Central memory CD8-positive, alpha-beta T cell (primary cell): ENCODE data around the gene PRDM1.

Experiments used
- ATAC-seq: fragments of 150-1000 bp; cut with Tn5 transposase; replicated peaks from 2 replicates; pipeline ENCODE4 v1.10.0; 2022; ENCODE audit warnings: mild to moderate bottlenecking, moderate FRiP score, moderate number of reproducible peaks; ENCODE audit not compliant: poor library complexity, severe bottlenecking; ENCODE audit errors: extremely low read depth
- DNase-seq, 2 donors: peaks; one replicate each; pipeline ENCODE4 v3.0.0; 2021; ENCODE audit warnings: low spot score in 2 of 2
- H3K27ac Mint-ChIP-seq: one replicate; pipeline ENCODE4 v1.8.0; 2022; ENCODE audit warnings: low read depth, mild to moderate bottlenecking, moderate library complexity, mixed read lengths
- H3K27me3 Mint-ChIP-seq: one replicate; pipeline ENCODE4 v1.8.0; 2022; ENCODE audit warnings: mixed read lengths
- H3K36me3 Mint-ChIP-seq: one replicate; pipeline ENCODE4 v1.8.0; 2022; ENCODE audit warnings: mild to moderate bottlenecking, moderate library complexity, mixed read lengths; ENCODE audit not compliant: insufficient read depth
- H3K4me1 Mint-ChIP-seq: one replicate; pipeline ENCODE4 v1.8.0; 2022; ENCODE audit warnings: mixed read lengths
- H3K4me3 Mint-ChIP-seq: one replicate; pipeline ENCODE4 v1.8.0; 2022; ENCODE audit warnings: mild to moderate bottlenecking, moderate library complexity, mixed read lengths
- H3K9me3 Mint-ChIP-seq: one replicate; pipeline ENCODE4 v1.8.0; 2022; ENCODE audit warnings: mixed read lengths

The PRDM1 gene

DNA sequence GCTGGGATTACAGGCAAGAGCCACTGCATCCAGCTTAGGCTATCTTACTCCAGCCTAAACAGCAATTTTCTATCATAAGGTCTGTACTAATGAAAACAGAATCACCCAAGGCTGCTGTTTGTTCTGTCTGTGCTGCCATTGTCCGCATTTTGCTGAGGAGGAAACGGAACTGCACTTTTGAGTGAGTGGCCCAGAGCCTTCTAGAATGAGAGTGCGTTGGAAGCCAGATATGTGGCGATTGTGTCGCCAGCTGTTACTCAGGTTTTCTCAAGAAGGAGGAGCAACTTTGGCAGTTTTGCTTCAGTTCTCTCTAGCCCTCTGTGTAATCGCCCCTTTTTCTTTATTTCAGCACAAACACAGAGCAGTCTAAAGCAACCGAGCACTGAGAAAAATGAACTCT is 18.3 kb downstream of the PRDM1 start:
- DNase-seq (no peak), ATAC-seq (no peak)
- Mint-ChIP-seq H3K36me3 (peaks cover 70% of the 10 kb centered on the region), H3K27ac (peak overlapping the region; percentile 87), H3K9me3 (no peaks in the 10 kb centered on the region), H3K4me3 (peak overlapping the region; percentile 99), H3K4me1 (peaks cover 75% of the 10 kb centered on the region), H3K27me3 (no peaks in the 10 kb centered on the region)

DNA sequence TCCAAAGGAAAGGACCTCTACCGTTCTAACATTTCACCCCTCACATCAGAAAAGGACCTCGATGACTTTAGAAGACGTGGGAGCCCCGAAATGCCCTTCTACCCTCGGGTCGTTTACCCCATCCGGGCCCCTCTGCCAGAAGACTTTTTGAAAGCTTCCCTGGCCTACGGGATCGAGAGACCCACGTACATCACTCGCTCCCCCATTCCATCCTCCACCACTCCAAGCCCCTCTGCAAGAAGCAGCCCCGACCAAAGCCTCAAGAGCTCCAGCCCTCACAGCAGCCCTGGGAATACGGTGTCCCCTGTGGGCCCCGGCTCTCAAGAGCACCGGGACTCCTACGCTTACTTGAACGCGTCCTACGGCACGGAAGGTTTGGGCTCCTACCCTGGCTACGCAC is 18.8 kb downstream of the PRDM1 start:
- DNase-seq = no peak
- Mint-ChIP-seq H3K9me3 (no peaks in the 10 kb centered on the region), H3K27ac (peak overlapping the region; percentile 87), H3K27me3 (no peaks in the 10 kb centered on the region), H3K36me3 (peaks cover 74% of the 10 kb centered on the region), H3K4me3 (peak overlapping the region; percentile 99), H3K4me1 (peaks cover 80% of the 10 kb centered on the region)
- ATAC-seq = no peak

DNA sequence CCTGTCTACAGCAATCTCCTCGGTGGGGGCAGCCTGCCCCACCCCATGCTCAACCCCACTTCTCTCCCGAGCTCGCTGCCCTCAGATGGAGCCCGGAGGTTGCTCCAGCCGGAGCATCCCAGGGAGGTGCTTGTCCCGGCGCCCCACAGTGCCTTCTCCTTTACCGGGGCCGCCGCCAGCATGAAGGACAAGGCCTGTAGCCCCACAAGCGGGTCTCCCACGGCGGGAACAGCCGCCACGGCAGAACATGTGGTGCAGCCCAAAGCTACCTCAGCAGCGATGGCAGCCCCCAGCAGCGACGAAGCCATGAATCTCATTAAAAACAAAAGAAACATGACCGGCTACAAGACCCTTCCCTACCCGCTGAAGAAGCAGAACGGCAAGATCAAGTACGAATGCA is 19.4 kb downstream of the PRDM1 start:
- ATAC-seq = no peak
- Mint-ChIP-seq H3K27ac (peak overlapping the region; percentile 87), H3K4me3 (peak overlapping the region; percentile 99), H3K36me3 (peaks cover 75% of the 10 kb centered on the region), H3K4me1 (peaks cover 82% of the 10 kb centered on the region), H3K27me3 (no peaks in the 10 kb centered on the region), H3K9me3 (no peaks in the 10 kb centered on the region)
- no peak for DNase-seq

DNA sequence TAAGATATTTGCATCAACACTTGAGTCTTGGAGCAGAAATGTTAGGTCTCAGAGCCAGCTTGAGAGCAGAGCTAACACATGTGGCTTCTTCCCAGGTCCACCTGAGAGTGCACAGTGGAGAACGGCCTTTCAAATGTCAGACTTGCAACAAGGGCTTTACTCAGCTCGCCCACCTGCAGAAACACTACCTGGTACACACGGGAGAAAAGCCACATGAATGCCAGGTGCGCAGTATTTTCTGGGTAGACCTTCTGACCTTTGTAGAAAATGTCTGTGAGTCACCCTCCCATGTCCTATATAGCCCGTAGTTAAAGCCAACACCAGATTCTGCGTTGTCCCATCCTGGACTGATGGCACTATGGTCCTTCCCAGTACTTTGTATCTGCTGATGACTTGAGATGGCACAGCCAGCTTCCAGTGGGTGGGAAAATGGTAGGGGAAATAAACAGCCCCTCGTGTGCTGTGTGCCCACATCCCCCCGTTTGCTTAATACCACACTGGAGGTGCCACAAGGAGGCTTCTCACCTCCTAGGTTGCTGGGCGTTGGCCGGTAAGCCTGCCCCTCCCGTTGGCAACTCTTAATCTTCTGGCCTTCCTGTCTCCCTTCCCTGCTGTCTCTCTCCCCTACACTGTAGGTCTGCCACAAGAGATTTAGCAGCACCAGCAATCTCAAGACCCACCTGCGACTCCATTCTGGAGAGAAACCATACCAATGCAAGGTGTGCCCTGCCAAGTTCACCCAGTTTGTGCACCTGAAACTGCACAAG is 20.3 kb downstream of the PRDM1 start:
- Mint-ChIP-seq H3K4me1 (peaks cover 74% of the 10 kb centered on the region), H3K27ac (peak overlapping the region; percentile 87), H3K9me3 (no peaks in the 10 kb centered on the region), H3K4me3 (peak overlapping the region; percentile 99), H3K27me3 (no peaks in the 10 kb centered on the region), H3K36me3 (peaks cover 75% of the 10 kb centered on the region)
- DNase-seq (no peak), ATAC-seq (no peak)

DNA sequence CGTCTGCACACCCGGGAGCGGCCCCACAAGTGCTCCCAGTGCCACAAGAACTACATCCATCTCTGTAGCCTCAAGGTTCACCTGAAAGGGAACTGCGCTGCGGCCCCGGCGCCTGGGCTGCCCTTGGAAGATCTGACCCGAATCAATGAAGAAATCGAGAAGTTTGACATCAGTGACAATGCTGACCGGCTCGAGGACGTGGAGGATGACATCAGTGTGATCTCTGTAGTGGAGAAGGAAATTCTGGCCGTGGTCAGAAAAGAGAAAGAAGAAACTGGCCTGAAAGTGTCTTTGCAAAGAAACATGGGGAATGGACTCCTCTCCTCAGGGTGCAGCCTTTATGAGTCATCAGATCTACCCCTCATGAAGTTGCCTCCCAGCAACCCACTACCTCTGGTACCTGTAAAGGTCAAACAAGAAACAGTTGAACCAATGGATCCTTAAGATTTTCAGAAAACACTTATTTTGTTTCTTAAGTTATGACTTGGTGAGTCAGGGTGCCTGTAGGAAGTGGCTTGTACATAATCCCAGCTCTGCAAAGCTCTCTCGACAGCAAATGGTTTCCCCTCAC is 21.0 kb downstream of the PRDM1 start:
- Mint-ChIP-seq H3K27ac (peak overlapping the region; percentile 39), H3K9me3 (no peaks in the 10 kb centered on the region), H3K36me3 (peaks cover 76% of the 10 kb centered on the region), H3K27me3 (no peaks in the 10 kb centered on the region), H3K4me1 (peaks cover 75% of the 10 kb centered on the region), H3K4me3 (peak overlapping the region; percentile 99)
- no peak for ATAC-seq
- no peak for DNase-seq

DNA sequence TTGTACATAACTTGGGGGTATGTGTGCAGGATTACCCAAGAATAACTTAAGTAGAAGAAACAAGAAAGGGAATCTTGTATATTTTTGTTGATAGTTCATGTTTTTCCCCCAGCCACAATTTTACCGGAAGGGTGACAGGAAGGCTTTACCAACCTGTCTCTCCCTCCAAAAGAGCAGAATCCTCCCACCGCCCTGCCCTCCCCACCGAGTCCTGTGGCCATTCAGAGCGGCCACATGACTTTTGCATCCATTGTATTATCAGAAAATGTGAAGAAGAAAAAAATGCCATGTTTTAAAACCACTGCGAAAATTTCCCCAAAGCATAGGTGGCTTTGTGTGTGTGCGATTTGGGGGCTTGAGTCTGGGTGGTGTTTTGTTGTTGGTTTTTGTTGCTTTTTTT is 22.0 kb downstream of the PRDM1 start:
- no peak for DNase-seq
- H3K27me3 Mint-ChIP-seq = no peaks in the 10 kb centered on the region
- ATAC-seq = no peak
- H3K27ac Mint-ChIP-seq = no peak overlapping the region
- H3K4me3 Mint-ChIP-seq = peak overlapping the region; percentile 36
- peaks cover 75% of the 10 kb centered on the region for H3K4me1 Mint-ChIP-seq
- H3K36me3 Mint-ChIP-seq = peaks cover 72% of the 10 kb centered on the region
- no peaks in the 10 kb centered on the region for H3K9me3 Mint-ChIP-seq

DNA sequence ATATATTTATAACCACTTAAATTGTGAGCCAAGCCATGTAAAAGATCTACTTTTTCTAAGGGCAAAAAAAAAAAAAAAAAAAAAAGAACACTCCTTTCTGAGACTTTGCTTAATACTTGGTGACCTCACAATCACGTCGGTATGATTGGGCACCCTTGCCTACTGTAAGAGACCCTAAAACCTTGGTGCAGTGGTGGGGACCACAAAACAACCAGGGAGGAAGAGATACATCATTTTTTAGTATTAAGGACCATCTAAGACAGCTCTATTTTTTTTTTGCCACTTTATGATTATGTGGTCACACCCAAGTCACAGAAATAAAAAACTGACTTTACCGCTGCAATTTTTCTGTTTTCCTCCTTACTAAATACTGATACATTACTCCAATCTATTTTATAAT is 22.9 kb downstream of the PRDM1 start:
- H3K4me1 Mint-ChIP-seq = peaks cover 75% of the 10 kb centered on the region
- no peak overlapping the region for H3K4me3 Mint-ChIP-seq
- H3K36me3 Mint-ChIP-seq = peaks cover 63% of the 10 kb centered on the region
- H3K9me3 Mint-ChIP-seq = no peaks in the 10 kb centered on the region
- H3K27ac Mint-ChIP-seq = peak overlapping the region; percentile 72
- no peak for ATAC-seq
- H3K27me3 Mint-ChIP-seq = no peaks in the 10 kb centered on the region
- DNase-seq = no peak

DNA sequence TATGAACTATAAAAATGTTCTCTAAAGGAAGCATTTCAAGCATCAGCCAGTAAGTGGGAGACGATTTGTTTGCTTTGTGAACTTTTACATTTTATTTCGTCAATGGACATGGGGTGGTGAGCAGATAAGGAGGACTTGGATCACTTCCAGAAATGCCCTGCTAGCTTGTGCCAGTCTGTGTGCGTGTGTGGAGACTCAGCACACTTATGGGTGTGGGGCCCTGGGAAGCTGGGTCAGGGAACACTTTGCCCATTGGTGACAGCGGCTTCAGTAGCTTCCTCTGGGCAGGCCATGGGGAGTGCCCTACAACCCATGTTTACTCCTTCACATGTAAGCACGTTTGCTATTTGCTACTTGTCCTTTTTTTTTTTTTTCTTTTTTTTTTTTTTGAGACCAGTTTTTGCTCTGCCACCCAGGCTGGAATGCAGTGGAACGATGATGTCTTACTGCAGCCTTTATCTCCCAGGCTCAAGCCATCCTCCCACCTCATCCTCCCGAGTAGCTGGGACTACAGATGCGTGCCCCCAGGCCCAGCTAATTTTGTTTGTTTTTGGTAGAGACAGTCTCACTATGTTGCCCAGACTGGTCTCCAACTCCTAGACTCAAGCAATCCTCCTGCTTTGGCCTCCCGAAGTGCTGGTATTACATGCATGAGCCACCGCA is 24.2 kb downstream of the PRDM1 start:
- peaks cover 79% of the 10 kb centered on the region for H3K4me1 Mint-ChIP-seq
- DNase-seq (no peak), ATAC-seq (no peak)
- H3K4me3 Mint-ChIP-seq = no peak overlapping the region
- H3K9me3 Mint-ChIP-seq = no peaks in the 10 kb centered on the region
- H3K36me3 Mint-ChIP-seq = peaks cover 54% of the 10 kb centered on the region
- no peaks in the 10 kb centered on the region for H3K27me3 Mint-ChIP-seq
- peak overlapping the region; percentile 72 for H3K27ac Mint-ChIP-seq

DNA sequence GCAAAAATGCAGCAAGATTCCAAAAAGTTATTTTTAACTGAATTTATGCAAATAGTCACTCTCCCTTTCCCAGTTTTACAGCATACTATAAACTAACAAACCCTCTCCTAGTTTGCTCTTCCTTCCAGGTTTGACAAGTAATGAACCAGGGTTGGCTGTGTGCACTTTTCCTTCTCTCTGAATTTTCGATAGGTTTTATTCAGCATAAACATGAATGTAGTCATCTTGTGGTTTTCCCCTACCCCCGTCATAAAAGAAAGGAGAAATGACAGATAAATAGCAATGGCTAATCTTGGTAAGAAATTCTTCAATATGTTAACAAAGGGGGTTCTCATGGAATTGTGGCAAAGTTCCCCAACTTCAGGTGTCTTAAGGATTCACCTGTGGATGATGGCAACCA is 26.3 kb downstream of the PRDM1 start:
- H3K4me3 Mint-ChIP-seq = peak overlapping the region; percentile 16
- H3K9me3 Mint-ChIP-seq = no peaks in the 10 kb centered on the region
- DNase-seq (no peak), ATAC-seq (no peak)
- peaks cover 37% of the 10 kb centered on the region for H3K36me3 Mint-ChIP-seq
- peak overlapping the region; percentile 88 for H3K27ac Mint-ChIP-seq
- peaks cover 78% of the 10 kb centered on the region for H3K4me1 Mint-ChIP-seq
- no peaks in the 10 kb centered on the region for H3K27me3 Mint-ChIP-seq

DNA sequence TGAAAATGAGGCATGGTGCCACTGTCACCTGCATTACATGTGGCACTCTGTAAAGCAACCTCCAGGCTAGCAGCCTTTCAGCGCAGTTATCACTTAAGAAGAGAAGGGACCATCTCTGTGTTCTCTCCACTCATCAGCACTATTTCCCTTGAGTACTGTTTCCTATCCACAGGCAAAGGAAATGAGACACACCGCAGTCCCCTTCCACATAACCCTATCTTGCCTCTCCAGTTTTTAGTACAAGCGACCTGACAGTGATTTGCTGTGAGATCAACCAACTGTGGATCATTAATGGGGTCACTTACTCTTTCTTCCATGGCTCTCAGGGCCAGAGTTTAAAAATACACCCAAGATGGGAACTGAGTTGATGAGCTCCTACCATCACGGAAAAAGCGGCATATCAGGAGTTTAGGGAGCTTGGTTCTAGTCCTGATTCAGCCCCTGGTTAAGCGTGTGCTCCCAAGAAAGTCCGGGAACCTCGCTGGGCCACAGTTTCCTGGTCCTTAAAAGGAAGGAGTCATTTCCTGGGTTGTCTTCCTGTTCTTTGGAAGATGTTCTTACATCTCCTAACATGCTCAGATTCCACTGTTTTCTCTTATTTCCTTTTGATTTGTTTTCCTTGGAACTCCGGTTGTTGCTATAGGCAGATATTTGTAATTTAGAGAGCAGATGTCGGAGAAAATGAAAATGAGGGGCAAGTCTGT is 27.3 kb downstream of the PRDM1 start:
- Mint-ChIP-seq H3K4me3 (peak overlapping the region; percentile 66), H3K9me3 (no peaks in the 10 kb centered on the region), H3K27ac (peak overlapping the region; percentile 85), H3K36me3 (peaks cover 33% of the 10 kb centered on the region), H3K4me1 (peaks cover 78% of the 10 kb centered on the region), H3K27me3 (no peaks in the 10 kb centered on the region)
- DNase-seq = no peak
- no peak for ATAC-seq

DNA sequence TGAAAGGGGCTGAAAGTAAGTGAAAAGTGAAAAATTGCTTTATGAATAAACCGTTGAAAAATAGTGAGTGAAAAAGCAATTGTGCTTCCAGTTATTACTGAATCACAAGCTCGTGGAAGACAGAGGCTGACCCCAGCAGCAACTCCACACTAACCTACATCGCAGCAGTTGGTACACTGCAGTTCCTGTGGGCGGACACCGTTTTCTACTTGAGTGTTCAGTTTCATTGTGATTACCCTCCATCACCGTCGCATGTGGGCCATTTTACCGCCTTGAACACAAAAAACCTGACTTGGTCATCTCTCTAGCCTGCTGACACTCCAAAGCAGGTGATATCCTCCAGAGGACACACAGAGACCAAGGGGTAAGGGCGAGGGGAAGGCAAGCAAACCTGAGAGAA is 28.4 kb downstream of the PRDM1 start:
- peak; percentile 34 for ATAC-seq
- Mint-ChIP-seq H3K4me3 (peak overlapping the region; percentile 66), H3K36me3 (peaks cover 25% of the 10 kb centered on the region), H3K27me3 (no peaks in the 10 kb centered on the region), H3K9me3 (no peaks in the 10 kb centered on the region), H3K4me1 (peaks cover 74% of the 10 kb centered on the region), H3K27ac (peak overlapping the region; percentile 85)
- DNase-seq = no peak

DNA sequence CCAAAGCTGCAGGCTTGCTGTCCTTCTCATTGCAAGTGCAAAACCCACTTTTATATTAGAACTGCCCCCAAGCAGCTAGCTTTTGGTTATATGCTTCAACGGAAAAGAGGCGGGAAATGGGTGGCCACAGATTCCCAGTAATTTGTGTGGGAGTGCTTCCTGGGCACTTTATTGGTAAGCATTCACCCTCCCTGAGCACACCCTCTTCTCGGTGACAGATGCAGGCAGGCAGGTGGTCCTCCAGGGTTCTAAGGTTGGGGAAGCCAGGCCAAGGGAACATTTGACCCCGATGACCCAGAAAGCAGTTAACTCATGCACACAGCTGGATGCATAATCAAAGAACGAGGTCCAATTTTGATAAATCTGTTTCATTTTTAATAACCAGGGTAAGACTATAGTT is 29.1 kb downstream of the PRDM1 start:
- no peak for DNase-seq
- Mint-ChIP-seq H3K4me1 (peaks cover 67% of the 10 kb centered on the region), H3K27ac (peak overlapping the region; percentile 85), H3K36me3 (peaks cover 18% of the 10 kb centered on the region), H3K27me3 (no peaks in the 10 kb centered on the region), H3K9me3 (no peaks in the 10 kb centered on the region), H3K4me3 (peak overlapping the region; percentile 66)
- ATAC-seq = no peak
